GM18526 (cell line): ENCODE measurements around the gene SNAPC1.

Source experiments
- POLR2A ChIP-seq: IDR thresholded peaks from 3 replicates; pipeline ENCODE4 v1.6.1; 2011; ENCODE audit not compliant: insufficient read length; ENCODE audit errors: extremely low read depth

SNAPC1 gene

GRCh38 chr14:61836807-61837206 lies 74.6 kb downstream of the SNAPC1 start:
- TF ChIP-seq POLR2A, result no peak

GRCh38 chr14:61837336-61838229 lies 75.4 kb downstream of the SNAPC1 start:
- no peak for TF ChIP-seq POLR2A

- TF ChIP-seq POLR2A, result no peak
These were observed 76.5 kb downstream of the SNAPC1 start for GRCh38 chr14:61838661-61839245.

GRCh38 chr14:61839507-61839906 lies 77.3 kb downstream of the SNAPC1 start:
- TF ChIP-seq POLR2A, result no peak

- no peak for TF ChIP-seq POLR2A
These were observed 78.9 kb downstream of the SNAPC1 start for GRCh38 chr14:61841145-61841544.
